ENCODE data around the gene NSD2. TPM values are rescaled to one million over a fixed set of nuclear protein-coding genes. Genes with fewer than 3 reads are reported as not detected.

The NSD2 gene
- total RNA-seq, 2 donors from 2014 or later, result 18.8 to 35.4 TPM

DNA sequence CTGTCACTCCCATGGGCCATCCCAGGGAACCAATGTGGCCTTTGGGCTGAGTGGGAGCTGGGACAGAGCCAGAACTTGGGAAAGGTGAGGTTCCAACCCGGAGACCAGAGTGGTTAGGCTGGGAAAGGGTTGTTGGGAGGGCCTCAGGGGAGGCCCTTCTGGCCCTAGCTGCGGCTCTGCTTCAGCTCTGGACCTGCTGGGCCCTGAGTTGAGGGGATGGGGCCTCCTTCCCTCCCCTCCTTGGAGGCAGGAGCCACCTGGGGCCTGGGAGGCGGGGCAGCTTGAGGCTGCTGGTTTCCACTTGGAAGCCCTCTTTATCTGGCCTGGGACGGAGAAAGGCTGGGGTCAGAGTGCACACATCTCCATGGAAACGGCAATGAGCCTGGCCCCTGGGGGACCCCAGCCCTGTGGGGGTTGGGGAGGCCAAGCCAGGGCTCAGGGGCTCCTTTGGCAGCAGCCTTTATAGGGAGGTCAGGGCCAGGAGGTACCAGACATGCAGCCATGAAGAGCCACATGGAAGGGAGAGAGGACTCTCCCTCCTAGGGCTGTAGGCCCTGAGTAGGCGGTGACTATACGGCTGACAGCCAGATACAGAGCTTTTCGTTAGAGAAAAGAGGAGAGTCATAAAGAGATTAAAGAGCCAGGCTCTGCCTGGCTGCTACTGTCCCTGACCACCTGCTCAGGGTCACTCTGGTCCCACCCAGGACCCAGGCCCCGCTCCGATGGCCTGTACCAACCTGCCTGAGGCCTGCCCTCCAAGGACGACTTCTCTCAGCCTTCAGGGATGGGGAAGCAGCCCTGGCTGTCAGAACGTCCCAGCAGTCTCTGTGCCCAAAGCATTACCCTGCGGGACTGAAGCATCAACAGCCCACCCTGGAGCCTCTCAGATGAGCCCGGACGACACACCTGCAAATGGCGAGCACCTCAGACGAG is 6.9 kb upstream of the NSD2 start:
- no peak overlapping the region for H3K4me3 ChIP-seq
- no peaks in the 10 kb centered on the region for H3K9me3 ChIP-seq
- DNase-seq (ENCODE audit: low spot score) (no peak), ATAC-seq (ENCODE audit: insufficient number of reproducible peaks, low FRiP score, low read depth) (no peak)
- H3K27ac ChIP-seq, result no peak overlapping the region
- peaks cover 7% of the 10 kb centered on the region for H3K27me3 ChIP-seq (replicated peaks; ENCODE audit: insufficient read depth)
- TF ChIP-seq, protein P1, sequence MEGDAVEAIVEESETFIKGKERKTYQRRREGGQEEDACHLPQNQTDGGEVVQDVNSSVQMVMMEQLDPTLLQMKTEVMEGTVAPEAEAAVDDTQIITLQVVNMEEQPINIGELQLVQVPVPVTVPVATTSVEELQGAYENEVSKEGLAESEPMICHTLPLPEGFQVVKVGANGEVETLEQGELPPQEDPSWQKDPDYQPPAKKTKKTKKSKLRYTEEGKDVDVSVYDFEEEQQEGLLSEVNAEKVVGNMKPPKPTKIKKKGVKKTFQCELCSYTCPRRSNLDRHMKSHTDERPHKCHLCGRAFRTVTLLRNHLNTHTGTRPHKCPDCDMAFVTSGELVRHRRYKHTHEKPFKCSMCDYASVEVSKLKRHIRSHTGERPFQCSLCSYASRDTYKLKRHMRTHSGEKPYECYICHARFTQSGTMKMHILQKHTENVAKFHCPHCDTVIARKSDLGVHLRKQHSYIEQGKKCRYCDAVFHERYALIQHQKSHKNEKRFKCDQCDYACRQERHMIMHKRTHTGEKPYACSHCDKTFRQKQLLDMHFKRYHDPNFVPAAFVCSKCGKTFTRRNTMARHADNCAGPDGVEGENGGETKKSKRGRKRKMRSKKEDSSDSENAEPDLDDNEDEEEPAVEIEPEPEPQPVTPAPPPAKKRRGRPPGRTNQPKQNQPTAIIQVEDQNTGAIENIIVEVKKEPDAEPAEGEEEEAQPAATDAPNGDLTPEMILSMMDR (IDR thresholded peaks at IDR 0.05), result no peak
- H3K4me1 ChIP-seq (ENCODE audit: control insufficient read depth in 1 of 2, low read depth in 2 of 2), result no peaks in the 10 kb centered on the region
- H3K36me3 ChIP-seq, result no peaks in the 10 kb centered on the region

DNA sequence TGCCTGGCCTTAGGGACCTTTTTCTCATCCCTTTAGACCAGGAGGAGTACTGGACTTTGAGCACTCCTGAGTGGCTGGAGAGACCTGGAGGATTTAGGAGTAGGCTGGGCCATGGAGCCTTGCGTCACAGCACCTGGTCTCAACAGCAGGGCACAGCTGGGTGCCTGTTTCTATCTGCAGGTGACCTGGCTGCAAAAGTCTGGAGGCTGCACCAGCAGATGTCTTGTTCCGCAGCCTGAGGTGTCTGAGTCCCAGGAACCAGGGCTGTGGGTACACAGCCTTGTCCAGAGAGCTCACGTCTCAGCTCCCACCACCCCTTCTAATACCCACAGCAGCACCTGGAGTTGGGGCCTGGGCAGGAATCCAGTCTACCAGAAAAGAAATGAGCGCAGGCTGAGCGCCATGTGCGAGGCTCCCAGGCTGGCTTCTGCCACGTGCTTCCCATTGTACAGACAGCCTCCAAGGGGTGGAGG is 5.0 kb upstream of the NSD2 start:
- DNase-seq (ENCODE audit: low spot score), result no peak
- Histone ChIP-seq H3K9me3 (no peaks in the 10 kb centered on the region), H3K4me3 (no peak overlapping the region), H3K4me1 (ENCODE audit: control insufficient read depth in 1 of 2, low read depth in 2 of 2) (peaks cover 5 to 7% of the 10 kb centered on the region in 2 donors), H3K27me3 (replicated peaks; ENCODE audit: insufficient read depth) (peaks cover 7% of the 10 kb centered on the region), H3K36me3 (no peaks in the 10 kb centered on the region), H3K27ac (no peak overlapping the region)
- ATAC-seq (ENCODE audit: insufficient number of reproducible peaks, low FRiP score, low read depth), result no peak
- TF ChIP-seq, protein P1 (IDR thresholded peaks at IDR 0.05), result no peak

DNA sequence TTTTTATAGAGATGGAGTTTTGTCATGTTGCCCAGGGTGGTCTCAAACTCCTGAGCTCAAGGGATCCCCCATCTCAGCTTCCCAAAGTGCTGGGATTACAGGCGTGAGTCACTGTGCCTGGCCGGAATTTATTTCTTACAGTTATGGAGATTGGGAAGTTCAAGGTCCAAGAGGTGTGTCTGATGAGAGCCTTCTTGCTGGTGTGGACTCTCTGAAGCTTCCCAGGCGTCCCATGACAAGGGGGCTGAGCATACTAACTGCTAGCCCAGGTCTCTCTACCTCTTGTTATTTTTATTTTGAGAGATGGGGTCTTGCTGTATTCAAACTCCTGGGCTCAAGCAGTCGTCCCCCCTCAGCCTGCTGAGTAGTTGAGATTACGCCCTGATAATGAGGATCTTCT is 2.9 kb upstream of the NSD2 start:
- Histone ChIP-seq H3K4me3 (no peak overlapping the region), H3K36me3 (no peaks in the 10 kb centered on the region), H3K27me3 (replicated peaks; ENCODE audit: insufficient read depth) (no peaks in the 10 kb centered on the region), H3K4me1 (ENCODE audit: control insufficient read depth in 1 of 2, low read depth in 2 of 2) (peaks cover 5 to 15% of the 10 kb centered on the region in 2 donors), H3K27ac (no peak overlapping the region), H3K9me3 (no peaks in the 10 kb centered on the region)
- TF ChIP-seq, protein P1 (IDR thresholded peaks at IDR 0.05), result no peak
- DNase-seq (ENCODE audit: low spot score) (no peak), ATAC-seq (ENCODE audit: insufficient number of reproducible peaks, low FRiP score, low read depth) (no peak)

DNA sequence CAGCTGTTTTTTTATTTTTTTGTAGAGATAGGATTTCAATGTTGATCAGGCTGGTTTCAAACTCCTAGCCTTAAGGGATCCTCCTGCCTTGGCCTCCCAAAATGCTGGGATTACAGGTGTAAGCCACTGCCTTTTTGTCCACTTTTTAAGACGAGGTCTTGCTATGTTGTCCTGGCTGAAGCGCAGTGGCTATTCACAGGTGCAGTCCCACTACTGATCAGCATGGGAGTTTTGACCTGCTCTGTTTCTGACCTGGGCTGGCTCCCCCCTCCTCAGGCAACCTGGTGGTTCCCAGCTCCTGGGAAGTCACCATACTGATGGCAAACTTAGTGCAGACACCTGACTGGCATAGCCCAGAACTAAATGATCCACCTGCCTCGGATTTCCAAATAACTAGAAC is 2.3 kb upstream of the NSD2 start:
- peaks cover 5 to 21% of the 10 kb centered on the region in 2 donors for H3K4me1 ChIP-seq (ENCODE audit: control insufficient read depth in 1 of 2, low read depth in 2 of 2)

More for the DNA sequence above, 2.3 kb upstream of the NSD2 start:
- no peaks in the 10 kb centered on the region for H3K27me3 ChIP-seq (replicated peaks; ENCODE audit: insufficient read depth)
- no peak overlapping the region for H3K27ac ChIP-seq
- no peaks in the 10 kb centered on the region for H3K36me3 ChIP-seq
- no peaks in the 10 kb centered on the region for H3K9me3 ChIP-seq
- DNase-seq (ENCODE audit: low spot score) (no peak), ATAC-seq (ENCODE audit: insufficient number of reproducible peaks, low FRiP score, low read depth) (no peak)
- no peak overlapping the region for H3K4me3 ChIP-seq
- TF ChIP-seq, protein P1 (IDR thresholded peaks at IDR 0.05), result no peak
